HTERT RPE-1 (cell line): Measurements from ENCODE around the gene RPRD2.

Source experiments
- in situ Hi-C: fragments of 300-500 bp; cut with MboI; formaldehyde crosslinking; loops from 4 replicates; pipeline ENCODE4 v1.14.3; 2020; ENCODE audit warnings: low sequenced_read_pairs

Gene RPRD2

GRCh38 chr1:150469291-150469690 is 105.3 kb downstream of the RPRD2 start:
- in situ Hi-C loops = no loop called here

- in situ Hi-C loops = no loop called here
Measured at GRCh38 chr1:150472601-150473200, 108.8 kb downstream of the RPRD2 start.

- in situ Hi-C loops = no loop called here
Measured at GRCh38 chr1:150473659-150474058, 109.7 kb downstream of the RPRD2 start.

- in situ Hi-C loops = no loop called here
Measured at GRCh38 chr1:150474869-150475268, 110.9 kb downstream of the RPRD2 start.

DNA sequence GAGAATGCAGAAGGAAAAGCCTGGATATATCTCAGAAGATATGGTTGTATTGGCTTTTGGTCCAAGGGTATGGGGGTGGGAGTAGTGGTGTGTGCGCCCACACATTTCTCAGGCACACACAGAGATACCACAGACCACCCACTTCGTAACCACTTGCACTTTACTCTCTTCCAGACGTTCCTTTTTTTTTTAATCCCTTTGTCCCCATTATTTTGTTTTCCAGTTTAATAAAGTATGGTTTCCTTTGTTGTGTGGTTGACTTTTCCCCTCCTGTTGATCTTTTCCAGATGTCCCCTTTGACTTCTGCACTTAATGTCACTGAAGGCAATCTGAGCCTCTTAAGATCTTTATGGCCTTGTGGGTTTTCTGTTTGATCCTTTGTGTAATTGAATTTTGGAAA is 112.8 kb downstream of the RPRD2 start:
- in situ Hi-C loops = no loop called here

DNA sequence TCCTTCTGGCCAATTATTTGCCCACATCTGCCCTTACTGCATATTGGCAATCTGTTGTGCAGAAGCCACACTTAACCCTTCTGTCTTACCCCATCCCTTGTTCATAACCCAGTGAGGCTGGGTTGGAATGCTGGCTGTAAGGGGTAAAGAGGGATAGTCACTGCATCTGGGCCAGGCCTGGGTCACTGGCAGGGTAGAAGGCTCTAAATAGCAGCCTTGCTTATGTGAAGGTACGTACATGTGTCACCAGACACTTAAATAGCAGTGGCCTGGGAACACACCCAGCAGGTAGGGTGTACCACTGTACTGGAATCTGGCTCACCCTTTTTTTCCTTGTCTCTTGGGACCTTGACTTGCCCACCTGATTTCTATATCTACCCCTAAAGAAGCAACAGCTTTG is 113.4 kb downstream of the RPRD2 start:
- in situ Hi-C loops = no loop called here

GRCh38 chr1:150477733-150478132 is 113.8 kb downstream of the RPRD2 start:
- in situ Hi-C loops = no loop called here

DNA sequence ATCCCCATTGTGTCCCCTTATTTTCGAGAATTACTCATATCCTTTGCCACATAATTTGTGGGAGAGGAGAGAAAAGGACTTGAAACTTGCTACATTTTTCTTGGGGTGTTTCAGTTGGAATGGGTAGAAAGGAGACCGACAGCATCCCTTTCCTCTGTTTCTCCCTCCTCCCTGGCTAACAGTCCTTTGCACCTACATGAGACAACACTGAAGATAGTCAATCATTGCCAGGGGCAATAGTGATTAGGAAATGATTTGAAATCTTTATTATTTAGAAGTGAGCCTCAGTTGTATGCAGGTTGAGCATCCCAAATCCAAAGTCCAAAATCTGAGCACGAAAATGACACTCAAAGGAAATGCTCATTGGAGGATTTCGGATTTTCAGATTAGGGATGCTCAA is 115.4 kb downstream of the RPRD2 start:
- in situ Hi-C loops = no loop called here

- in situ Hi-C loops = no loop called here
Measured at GRCh38 chr1:150479927-150480352, 116.0 kb downstream of the RPRD2 start.

DNA sequence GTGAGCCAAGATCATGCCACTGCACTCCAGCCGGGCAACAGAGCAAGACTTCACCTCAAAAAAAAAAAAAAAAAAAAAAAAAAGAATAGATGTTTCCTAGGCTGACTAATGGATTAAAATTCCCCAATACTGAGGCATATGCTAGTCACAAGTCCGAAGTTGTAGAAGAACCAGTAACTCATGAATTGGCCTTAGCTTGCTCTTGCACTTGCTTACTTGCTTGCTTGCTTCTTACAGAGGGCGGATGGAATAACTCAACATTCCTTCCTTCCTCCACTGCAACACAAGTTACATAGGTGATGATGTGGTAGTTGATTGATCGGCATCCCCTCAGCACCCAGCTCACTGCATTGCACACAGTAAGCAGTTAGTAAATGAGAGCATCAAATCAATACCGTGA is 120.5 kb downstream of the RPRD2 start:
- in situ Hi-C loops = no loop called here

GRCh38 chr1:150484861-150485260 is 120.9 kb downstream of the RPRD2 start:
- in situ Hi-C loops = no loop called here

GRCh38 chr1:150486966-150487762 is 123.2 kb downstream of the RPRD2 start, which contains the start of gene TARS2:
Gene TARS2 (plus strand): TSS chr1:150487419. CDS start chr1:150487451, 32 bp downstream.
- in situ Hi-C loops = no loop called here

DNA sequence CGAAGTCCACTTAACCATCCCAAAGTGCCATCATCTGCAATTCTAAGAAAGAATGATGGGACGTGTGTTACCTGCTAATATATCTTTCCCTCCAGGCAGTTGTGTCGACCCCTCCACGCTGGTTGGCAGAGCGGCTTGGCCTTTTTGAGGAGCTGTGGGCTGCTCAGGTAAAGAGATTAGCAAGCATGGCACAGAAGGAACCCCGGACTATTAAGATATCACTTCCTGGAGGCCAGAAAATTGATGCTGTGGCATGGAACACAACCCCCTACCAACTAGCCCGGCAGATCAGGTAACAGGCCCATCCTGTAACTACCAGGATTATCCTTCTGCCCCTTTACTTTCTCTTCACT is 123.8 kb downstream of the RPRD2 start:
- in situ Hi-C loops = no loop called here

DNA sequence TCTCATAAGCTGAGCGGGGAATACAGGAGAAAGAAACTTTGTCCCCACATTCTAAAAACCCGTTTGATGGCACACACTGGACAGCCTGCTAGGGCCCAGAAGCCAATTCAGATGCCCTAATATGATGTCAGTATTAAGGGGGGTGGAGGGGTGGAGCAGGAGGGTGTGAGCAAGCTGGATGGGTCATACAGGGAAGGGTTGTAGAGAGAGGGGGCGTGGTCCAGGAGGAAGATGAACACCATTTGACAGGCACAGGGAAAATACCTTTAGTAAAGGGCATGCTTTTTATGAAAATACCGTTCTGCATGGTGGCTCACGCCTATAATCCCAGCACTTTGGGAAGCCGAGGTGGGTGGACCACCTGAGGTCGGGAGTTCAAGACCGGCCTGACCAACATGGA is 129.2 kb downstream of the RPRD2 start:
- in situ Hi-C loops = no loop called here

DNA sequence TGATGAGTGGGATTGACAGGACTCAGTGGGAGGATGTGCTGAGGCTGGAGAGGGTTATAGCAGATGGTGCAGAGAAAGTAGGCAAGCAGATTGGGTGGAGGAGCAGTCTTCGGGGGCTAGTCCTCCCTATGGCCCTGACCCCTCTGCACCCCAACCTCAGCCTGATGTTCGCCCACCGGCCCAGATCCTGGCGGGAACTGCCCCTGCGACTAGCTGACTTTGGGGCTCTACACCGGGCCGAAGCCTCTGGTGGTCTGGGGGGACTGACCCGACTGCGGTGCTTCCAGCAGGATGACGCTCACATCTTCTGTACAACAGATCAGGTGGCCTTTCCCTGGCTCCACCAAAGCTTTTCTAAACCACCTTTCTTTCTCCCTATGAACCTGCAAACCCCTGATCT is 134.4 kb downstream of the RPRD2 start:
- in situ Hi-C loops = no loop called here

- in situ Hi-C loops = no loop called here
Measured at GRCh38 chr1:150505431-150505830, 141.5 kb downstream of the RPRD2 start.

DNA sequence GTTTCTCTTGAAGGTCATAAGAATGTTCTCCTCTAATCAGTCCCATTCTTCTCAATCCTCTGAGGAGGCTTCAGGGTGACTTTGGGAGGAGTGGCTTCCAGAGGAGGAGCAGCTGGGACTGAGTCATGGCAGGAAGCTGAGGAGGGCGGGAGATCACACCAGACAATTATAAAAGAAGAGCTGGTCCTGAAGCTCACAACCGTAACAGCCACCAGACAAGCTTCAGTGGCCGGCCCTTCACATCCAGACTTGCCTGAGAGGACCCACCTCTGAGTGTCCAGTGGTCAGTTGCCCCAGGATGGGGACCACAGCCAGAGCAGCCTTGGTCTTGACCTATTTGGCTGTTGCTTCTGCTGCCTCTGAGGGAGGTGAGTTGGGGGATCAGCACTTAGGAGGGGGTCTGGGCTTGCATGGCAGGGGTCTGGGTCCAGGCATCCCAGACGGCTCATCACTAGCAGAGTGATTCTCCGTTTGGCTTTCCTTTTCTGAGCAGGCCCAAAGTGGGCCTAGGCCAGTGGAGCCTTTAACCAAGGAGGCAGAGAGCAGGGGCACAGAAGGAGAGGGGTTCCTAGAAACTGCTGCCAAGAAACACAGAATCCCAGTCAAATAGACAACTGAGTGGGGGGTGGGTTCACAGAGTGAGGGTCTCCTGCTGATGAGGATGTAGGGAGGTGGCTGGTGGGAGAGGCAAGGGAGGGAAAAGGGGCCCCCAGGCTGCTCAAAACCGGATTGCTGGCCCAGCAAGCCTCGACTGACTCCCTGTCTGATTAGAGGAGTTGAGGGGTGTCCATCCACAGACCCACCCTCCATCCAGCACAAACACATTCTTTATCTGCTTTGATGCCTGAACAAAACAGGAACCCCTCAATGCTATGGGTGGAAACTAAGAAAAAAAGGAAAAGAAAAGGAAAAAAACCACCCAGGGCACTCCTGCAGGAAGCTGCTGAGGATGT is 144.2 kb downstream of the RPRD2 start, which contains the start of gene ECM1:
Gene ECM1 (plus strand): TSS at position 198 of the 953 bp plus-strand sequence. CDS start 101 bp downstream, at position 299.
- in situ Hi-C loops = no loop called here

GRCh38 chr1:150508982-150509381 is 145.0 kb downstream of the RPRD2 start:
- in situ Hi-C loops = no loop called here

DNA sequence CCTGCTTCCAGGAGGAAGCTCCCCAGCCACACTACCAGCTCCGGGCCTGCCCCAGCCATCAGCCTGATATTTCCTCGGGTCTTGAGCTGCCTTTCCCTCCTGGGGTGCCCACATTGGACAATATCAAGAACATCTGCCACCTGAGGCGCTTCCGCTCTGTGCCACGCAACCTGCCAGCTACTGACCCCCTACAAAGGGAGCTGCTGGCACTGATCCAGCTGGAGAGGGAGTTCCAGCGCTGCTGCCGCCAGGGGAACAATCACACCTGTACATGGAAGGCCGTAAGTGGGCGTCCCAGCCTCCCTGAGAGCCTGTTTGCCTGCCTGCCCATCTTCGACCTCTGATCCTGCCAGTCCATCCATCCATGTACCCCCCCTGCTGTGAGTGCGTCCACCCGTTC is 147.6 kb downstream of the RPRD2 start:
- in situ Hi-C loops = no loop called here

DNA sequence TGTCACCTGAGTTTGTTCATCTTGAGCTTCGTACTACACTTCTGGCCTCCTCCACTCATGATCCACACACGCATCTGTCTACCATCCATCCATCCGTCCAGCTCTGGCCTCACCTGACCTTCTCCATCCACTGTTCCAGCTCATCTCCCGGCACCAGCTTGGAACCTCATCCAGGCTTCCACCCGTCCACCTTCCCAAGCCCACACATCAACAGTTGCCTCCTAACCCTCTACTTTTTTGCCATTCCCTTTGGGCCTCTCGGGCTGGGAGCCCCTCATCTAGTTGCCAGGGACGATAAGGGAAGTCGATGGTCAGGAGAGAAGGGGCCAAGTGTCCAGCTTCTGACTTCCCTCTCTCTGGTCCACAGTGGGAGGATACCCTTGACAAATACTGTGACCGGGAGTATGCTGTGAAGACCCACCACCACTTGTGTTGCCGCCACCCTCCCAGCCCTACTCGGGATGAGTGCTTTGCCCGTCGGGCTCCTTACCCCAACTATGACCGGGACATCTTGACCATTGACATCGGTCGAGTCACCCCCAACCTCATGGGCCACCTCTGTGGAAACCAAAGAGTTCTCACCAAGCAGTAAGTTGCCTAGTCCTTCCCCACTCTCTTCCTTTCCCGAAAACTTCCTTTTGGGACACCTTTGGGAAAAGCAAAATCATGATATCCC is 148.2 kb downstream of the RPRD2 start:
- in situ Hi-C loops = no loop called here

GRCh38 chr1:150512846-150513245 is 148.9 kb downstream of the RPRD2 start:
- in situ Hi-C loops = no loop called here
